Karpas-422 (cell line): ENCODE measurements around the gene RADIL. TPM values are rescaled to one million over a fixed set of nuclear protein-coding genes. Genes with fewer than 3 reads are reported as not detected.
"Not testable (repeated sequence)": the region's sequence is repeated elsewhere in the genome, so short reads cannot be mapped to it uniquely, and the experiment has no call there.

ENCODE experiments used
- DNase-seq: peaks from one replicate; pipeline ENCODE4 v3.0.0-alpha.2; 2015
- H2AFZ ChIP-seq: fragments of 200-600 bp; sonication (generic); 2 replicates; pipeline ENCODE4 v1.6.1; 2014; ENCODE audit warnings: antibody characterized with exemption, low read length, mixed read lengths
- H3K27ac ChIP-seq: fragments of 200-600 bp; sonication (generic); 2 replicates; pipeline ENCODE4 v1.5.1; 2014; ENCODE audit warnings: mild to moderate bottlenecking, low read length, moderate library complexity
- H3K27me3 ChIP-seq: fragments of 200-600 bp; sonication (generic); 2 replicates; pipeline ENCODE4 v1.6.1; 2014; ENCODE audit warnings: low read length, mixed read lengths
- H3K36me3 ChIP-seq: fragments of 200-600 bp; sonication (generic); 2 replicates; pipeline ENCODE4 v1.6.1; 2014; ENCODE audit warnings: low read length, mixed read lengths; ENCODE audit not compliant: insufficient read depth
- H3K4me1 ChIP-seq: fragments of 200-600 bp; sonication (generic); 2 replicates; pipeline ENCODE4 v1.6.1; 2014; ENCODE audit warnings: mild to moderate bottlenecking, low read length, mixed read lengths
- H3K4me2 ChIP-seq: fragments of 200-600 bp; sonication (generic); 2 replicates; pipeline ENCODE4 v1.6.1; 2014; ENCODE audit warnings: low read length, low read depth, mild to moderate bottlenecking; ENCODE audit not compliant: poor library complexity, severe bottlenecking
- H3K4me3 ChIP-seq: fragments of 200-600 bp; sonication (generic); 2 replicates; pipeline ENCODE4 v1.5.1; 2014; ENCODE audit warnings: mild to moderate bottlenecking, antibody characterized with exemption, low read length, mixed read lengths
- H3K79me2 ChIP-seq: fragments of 200-600 bp; sonication (generic); 2 replicates; pipeline ENCODE4 v1.6.1; 2014; ENCODE audit warnings: mild to moderate bottlenecking, low read length, mixed read lengths
- H3K9ac ChIP-seq: fragments of 200-600 bp; sonication (generic); 2 replicates; pipeline ENCODE4 v1.6.0; 2014; ENCODE audit warnings: low read length
- H3K9me2 ChIP-seq: fragments of 200-600 bp; sonication (generic), shearing (Covaris generic); replicated peaks from 2 replicates; pipeline ENCODE4 v1.6.0; 2014; ENCODE audit warnings: mild to moderate bottlenecking, low read length, moderate library complexity; ENCODE audit not compliant: insufficient read depth
- H3K9me3 ChIP-seq: fragments of 300-700, 200-600 bp; sonication (generic); 2 replicates; pipeline ENCODE4 v1.6.1; 2014; ENCODE audit warnings: low read length, mixed read lengths
- H4K20me1 ChIP-seq: fragments of 200-600 bp; sonication (generic); 2 replicates; pipeline ENCODE4 v1.6.1; 2014; ENCODE audit warnings: mild to moderate bottlenecking, antibody characterized with exemption, low read length, low read depth; ENCODE audit not compliant: insufficient read depth
- total RNA-seq: library from RNA; depleted of rRNA; stranded (reverse); fragments of >200 nt; shearing (Covaris generic); gene quantifications from 2 replicates; pipeline ENCODE4 v1.2.3, GENCODE V29; 2014; ENCODE audit warnings: low replicate concordance

RADIL gene
- total RNA-seq, 1 experiment from 2014 or later, result not detected

GRCh38 chr7:4905171-4905570 is 21.7 kb upstream of the RADIL start:
- H2AFZ ChIP-seq, result no peak overlapping the region

GRCh38 chr7:4904346-4904745 is 20.8 kb upstream of the RADIL start:
- H4K20me1 ChIP-seq, result no peaks in the 10 kb centered on the region
- no peak overlapping the region for H3K4me2 ChIP-seq
- H2AFZ ChIP-seq, result no peak overlapping the region
- H3K9me3 ChIP-seq, result no peaks in the 10 kb centered on the region
- H3K27ac ChIP-seq, result no peak overlapping the region
- no peaks in the 10 kb centered on the region for H3K9me2 ChIP-seq
- no peaks in the 10 kb centered on the region for H3K4me1 ChIP-seq
- no peak overlapping the region for H3K9ac ChIP-seq
- H3K4me3 ChIP-seq, result no peak overlapping the region
- no peaks in the 10 kb centered on the region for H3K27me3 ChIP-seq
- DNase-seq, result no peak
- H3K36me3 ChIP-seq, result no peaks in the 10 kb centered on the region
- no peaks in the 10 kb centered on the region for H3K79me2 ChIP-seq

More at GRCh38 chr7:4905171-4905570, 21.7 kb upstream of the RADIL start:
- Histone ChIP-seq H3K4me2 (no peak overlapping the region), H3K79me2 (no peaks in the 10 kb centered on the region), H3K27me3 (no peaks in the 10 kb centered on the region), H4K20me1 (no peaks in the 10 kb centered on the region), H3K4me3 (no peak overlapping the region), H3K9ac (no peak overlapping the region), H3K27ac (no peak overlapping the region), H3K36me3 (no peaks in the 10 kb centered on the region), H3K9me2 (no peaks in the 10 kb centered on the region), H3K9me3 (no peaks in the 10 kb centered on the region), H3K4me1 (no peaks in the 10 kb centered on the region)
- no peak for DNase-seq

- H3K79me2 ChIP-seq, result no peaks in the 10 kb centered on the region
- H3K27me3 ChIP-seq, result no peaks in the 10 kb centered on the region
- H3K9me2 ChIP-seq, result no peaks in the 10 kb centered on the region
- H3K9ac ChIP-seq, result no peak overlapping the region
- no peaks in the 10 kb centered on the region for H3K36me3 ChIP-seq
- no peak for DNase-seq
- no peaks in the 10 kb centered on the region for H3K9me3 ChIP-seq
- no peaks in the 10 kb centered on the region for H4K20me1 ChIP-seq
- H3K27ac ChIP-seq, result no peak overlapping the region
- H3K4me2 ChIP-seq, result no peak overlapping the region
- H3K4me1 ChIP-seq, result no peaks in the 10 kb centered on the region
- H3K4me3 ChIP-seq, result no peak overlapping the region
- H2AFZ ChIP-seq, result no peak overlapping the region
Observed at GRCh38 chr7:4895766-4896165, 12.2 kb upstream of the RADIL start.

GRCh38 chr7:4894482-4894881 is 11.0 kb upstream of the RADIL start:
- no peak for DNase-seq
- Histone ChIP-seq H3K27me3 (no peaks in the 10 kb centered on the region), H2AFZ (no peak overlapping the region), H3K4me3 (no peak overlapping the region), H3K36me3 (no peaks in the 10 kb centered on the region), H3K9me2 (no peaks in the 10 kb centered on the region), H3K9ac (no peak overlapping the region), H3K4me2 (no peak overlapping the region), H3K27ac (no peak overlapping the region), H3K9me3 (no peaks in the 10 kb centered on the region), H3K79me2 (no peaks in the 10 kb centered on the region), H3K4me1 (no peaks in the 10 kb centered on the region), H4K20me1 (no peaks in the 10 kb centered on the region)

- H3K27me3 ChIP-seq, result no peaks in the 10 kb centered on the region
- no peaks in the 10 kb centered on the region for H3K9me2 ChIP-seq
- no peaks in the 10 kb centered on the region for H3K36me3 ChIP-seq
- no peak overlapping the region for H3K27ac ChIP-seq
- H3K4me1 ChIP-seq, result no peaks in the 10 kb centered on the region
- no peaks in the 10 kb centered on the region for H3K79me2 ChIP-seq
- H3K4me2 ChIP-seq, result no peak overlapping the region
- no peaks in the 10 kb centered on the region for H3K9me3 ChIP-seq
- no peaks in the 10 kb centered on the region for H4K20me1 ChIP-seq
- no peak overlapping the region for H3K4me3 ChIP-seq
- DNase-seq, result no peak
- H2AFZ ChIP-seq, result no peak overlapping the region
- no peak overlapping the region for H3K9ac ChIP-seq
Observed at GRCh38 chr7:4893929-4894475, 10.5 kb upstream of the RADIL start.

- H3K9ac ChIP-seq, H3K9me3 ChIP-seq, H4K20me1 ChIP-seq, H3K27ac ChIP-seq, H3K36me3 ChIP-seq, H3K4me3 ChIP-seq, H3K9me2 ChIP-seq, DNase-seq, H3K27me3 ChIP-seq, H3K4me2 ChIP-seq, H3K79me2 ChIP-seq, H3K4me1 ChIP-seq, H2AFZ ChIP-seq: not testable (repeated sequence)
Observed at GRCh38 chr7:4893188-4893587, 9.7 kb upstream of the RADIL start.

GRCh38 chr7:4891522-4891921 is 8.0 kb upstream of the RADIL start:
- H3K4me1 ChIP-seq, H3K79me2 ChIP-seq, H3K4me3 ChIP-seq, H3K36me3 ChIP-seq, H2AFZ ChIP-seq, H3K9me3 ChIP-seq, H3K27ac ChIP-seq, DNase-seq, H3K4me2 ChIP-seq, H3K9ac ChIP-seq, H4K20me1 ChIP-seq, H3K27me3 ChIP-seq, H3K9me2 ChIP-seq: not testable (repeated sequence)

GRCh38 chr7:4889682-4890081 is 6.2 kb upstream of the RADIL start:
- Histone ChIP-seq H3K4me1 (no peaks in the 10 kb centered on the region), H4K20me1 (no peaks in the 10 kb centered on the region), H3K79me2 (no peaks in the 10 kb centered on the region), H3K36me3 (no peaks in the 10 kb centered on the region), H3K9me3 (no peaks in the 10 kb centered on the region), H3K4me2 (no peak overlapping the region), H3K27me3 (no peaks in the 10 kb centered on the region), H3K9ac (no peak overlapping the region), H2AFZ (no peak overlapping the region), H3K9me2 (no peaks in the 10 kb centered on the region), H3K27ac (no peak overlapping the region), H3K4me3 (no peak overlapping the region)
- no peak for DNase-seq

GRCh38 chr7:4888161-4888560 is 4.6 kb upstream of the RADIL start:
- no peaks in the 10 kb centered on the region for H3K9me2 ChIP-seq
- H2AFZ ChIP-seq, result no peak overlapping the region
- no peak for DNase-seq
- H3K4me2 ChIP-seq, result no peak overlapping the region
- no peak overlapping the region for H3K9ac ChIP-seq
- H3K79me2 ChIP-seq, result no peaks in the 10 kb centered on the region
- H3K9me3 ChIP-seq, result no peaks in the 10 kb centered on the region
- H3K4me1 ChIP-seq, result no peaks in the 10 kb centered on the region
- H3K36me3 ChIP-seq, result no peaks in the 10 kb centered on the region
- no peak overlapping the region for H3K27ac ChIP-seq
- H3K4me3 ChIP-seq, result no peak overlapping the region
- H4K20me1 ChIP-seq, result no peaks in the 10 kb centered on the region
- no peaks in the 10 kb centered on the region for H3K27me3 ChIP-seq
